GM12801 (cell line): ENCODE data around the gene ABHD16B.

Source experiments
- CTCF ChIP-seq: IDR thresholded peaks from one replicate; pipeline ENCODE4 v1.5.1; 2011; ENCODE audit warnings: control low read depth; ENCODE audit not compliant: insufficient read length; ENCODE audit errors: extremely low read depth

ABHD16B gene

GRCh38 chr20:63908008-63908682 lies 46.8 kb downstream of the ABHD16B start:
- TF ChIP-seq CTCF, result no peak

DNA sequence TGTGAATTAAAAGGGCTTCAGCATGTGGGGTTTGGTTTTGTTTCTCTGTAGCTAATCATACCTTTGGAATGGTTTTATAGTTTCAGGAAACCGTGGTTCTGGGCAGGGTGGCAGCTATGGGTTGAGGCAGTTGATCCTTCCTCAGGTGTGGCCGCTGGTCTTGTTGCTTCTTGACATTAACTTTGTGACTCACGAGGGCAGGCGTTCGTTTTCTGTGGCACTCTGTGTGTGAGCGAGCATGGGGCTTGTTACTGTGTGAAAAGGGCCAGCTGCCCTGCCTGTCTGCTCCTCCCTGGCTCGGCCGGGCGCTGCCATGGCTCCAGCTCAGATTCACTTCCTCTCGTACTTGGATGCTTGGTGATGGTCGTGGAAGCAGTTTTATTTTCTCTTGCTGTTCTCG lies 49.9 kb downstream of the ABHD16B start:
- TF ChIP-seq CTCF, result no peak
